ENCODE data around the gene ACO2. TPM values are rescaled to one million over a fixed set of nuclear protein-coding genes. Genes with fewer than 3 reads are reported as not detected.

The ACO2 gene
- total RNA-seq, 1 experiment from 2014 or later = 90.5 TPM

GRCh38 chr22:41471568-41471967 is 2.7 kb downstream of the ACO2 start:
- no peaks in the 10 kb centered on the region for H3K27me3 ChIP-seq (replicated peaks; ENCODE audit: control insufficient read depth, insufficient read depth, low read length)
- H3K36me3 Mint-ChIP-seq (ENCODE audit: insufficient read depth, unreplicated experiment) = peaks cover 54% of the 10 kb centered on the region
- H3K4me3 Mint-ChIP-seq (ENCODE audit: unreplicated experiment) = no peak overlapping the region
- H3K4me1 Mint-ChIP-seq (ENCODE audit: low read depth, unreplicated experiment) = peaks cover 6% of the 10 kb centered on the region
- POLR2A ChIA-PET = no interaction called here
- H3K36me3 ChIP-seq (ENCODE audit: control insufficient read depth, insufficient read depth, low read length) = no peaks in the 10 kb centered on the region; the same call in 1 of the 2 replicates
- H3K9me3 ChIP-seq = no peaks in the 10 kb centered on the region
- no peak for TF ChIP-seq CTCF (IDR thresholded peaks at IDR 0.05; ENCODE audit: insufficient read depth in 1 of 2, low read depth in 1 of 2, low read length in 1 of 2, severe bottlenecking in 1 of 2, unreplicated experiment in 1 of 2)
- no peak overlapping the region for H3K4me3 ChIP-seq (ENCODE audit: low read depth, low read length)
- CTCF ChIA-PET = no interaction called here
- H3K27me3 Mint-ChIP-seq (ENCODE audit: insufficient read depth, unreplicated experiment) = no peaks in the 10 kb centered on the region
- BruUV-seq (replicated peaks) = no TSS peak
- no peak overlapping the region for H3K27ac Mint-ChIP-seq (ENCODE audit: unreplicated experiment)
- no peak for DNase-seq
- H3K4me1 ChIP-seq = peaks cover 18% of the 10 kb centered on the region
- intact Hi-C loops (cut with micrococcal nuclease; ENCODE audit: unreplicated experiment) = no loop called here
- no peaks in the 10 kb centered on the region for H3K9me3 Mint-ChIP-seq (ENCODE audit: unreplicated experiment)

- H3K4me1 ChIP-seq = 0 out of 2 replicates have a peak, but pooled peaks cover 7% of the 10 kb centered on the region
- no peaks in the 10 kb centered on the region for H3K27me3 ChIP-seq (replicated peaks; ENCODE audit: control insufficient read depth, insufficient read depth, low read length)
- intact Hi-C loops (cut with micrococcal nuclease; ENCODE audit: unreplicated experiment) = no loop called here
- Mint-ChIP-seq H3K27me3 (ENCODE audit: insufficient read depth, unreplicated experiment) (no peaks in the 10 kb centered on the region), H3K27ac (ENCODE audit: unreplicated experiment) (no peak overlapping the region), H3K36me3 (ENCODE audit: insufficient read depth, unreplicated experiment) (peaks cover 29% of the 10 kb centered on the region), H3K4me3 (ENCODE audit: unreplicated experiment) (no peak overlapping the region), H3K9me3 (ENCODE audit: unreplicated experiment) (no peaks in the 10 kb centered on the region), H3K4me1 (ENCODE audit: low read depth, unreplicated experiment) (peaks cover 6% of the 10 kb centered on the region)
- DNase-seq = no peak
- TF ChIP-seq CTCF (IDR thresholded peaks at IDR 0.05; ENCODE audit: insufficient read depth in 1 of 2, low read depth in 1 of 2, low read length in 1 of 2, severe bottlenecking in 1 of 2, unreplicated experiment in 1 of 2) = no peak
- no TSS peak for BruUV-seq (replicated peaks)
- no peak overlapping the region for H3K4me3 ChIP-seq (ENCODE audit: low read depth, low read length)
- ChIA-PET CTCF (interaction anchor here (0.7 kb wide), 1 partner anchor 37 kb away, joined by 3 read pairs; no protein-coding TSS in a partner anchor), POLR2A (interaction anchor here (0.7 kb wide), 1 partner anchor 369 kb away, joined by 16 read pairs; no protein-coding TSS in a partner anchor)
- H3K9me3 ChIP-seq = no peaks in the 10 kb centered on the region
- no peaks in the 10 kb centered on the region; the same call in none of the 2 replicates for H3K36me3 ChIP-seq (ENCODE audit: control insufficient read depth, insufficient read depth, low read length)
Measured at GRCh38 chr22:41474872-41475451, 6.0 kb downstream of the ACO2 start.

- Mint-ChIP-seq H3K4me3 (ENCODE audit: unreplicated experiment) (no peak overlapping the region), H3K27ac (ENCODE audit: unreplicated experiment) (no peak overlapping the region), H3K4me1 (ENCODE audit: low read depth, unreplicated experiment) (peaks cover 6% of the 10 kb centered on the region), H3K27me3 (ENCODE audit: insufficient read depth, unreplicated experiment) (no peaks in the 10 kb centered on the region), H3K9me3 (ENCODE audit: unreplicated experiment) (no peaks in the 10 kb centered on the region), H3K36me3 (ENCODE audit: insufficient read depth, unreplicated experiment) (peaks cover 16% of the 10 kb centered on the region)
- no peak overlapping the region for H3K4me3 ChIP-seq (ENCODE audit: low read depth, low read length)
- no TSS peak for BruUV-seq (replicated peaks)
- H3K9me3 ChIP-seq = no peaks in the 10 kb centered on the region
- no peaks in the 10 kb centered on the region for H3K4me1 ChIP-seq
- no peaks in the 10 kb centered on the region for H3K27me3 ChIP-seq (replicated peaks; ENCODE audit: control insufficient read depth, insufficient read depth, low read length)
- DNase-seq = no peak
- no peak for TF ChIP-seq CTCF (IDR thresholded peaks at IDR 0.05; ENCODE audit: insufficient read depth in 1 of 2, low read depth in 1 of 2, low read length in 1 of 2, severe bottlenecking in 1 of 2, unreplicated experiment in 1 of 2)
- CTCF ChIA-PET = interaction anchor here (0.5 to 0.7 kb wide), 2 partner anchors 23 to 520 kb away, joined by 5 to 8 read pairs; partner anchors contain the start of gene WBP2NL
- no peaks in the 10 kb centered on the region; the same call in 1 of the 2 replicates for H3K36me3 ChIP-seq (ENCODE audit: control insufficient read depth, insufficient read depth, low read length)
- POLR2A ChIA-PET = no interaction called here
- intact Hi-C loops (cut with micrococcal nuclease; ENCODE audit: unreplicated experiment) = no loop called here
Measured at GRCh38 chr22:41478473-41478872, 9.6 kb downstream of the ACO2 start.
